ENCODE data around the gene FOLH1. TPM values are rescaled to one million over a fixed set of nuclear protein-coding genes. Genes with fewer than 3 reads are reported as not detected.
A peak's percentile ranks its signal among the peaks of the same experiment; 100 is the strongest.
"Not testable (repeated sequence)": the region's sequence is repeated elsewhere in the genome, so short reads cannot be mapped to it uniquely, and the experiment has no call there.

FOLH1 gene
- polyA plus RNA-seq (0.42 to 1.0 TPM (median 0.86 TPM) in 3 replicates), polyA minus RNA-seq (0.45 TPM in 1 of 3 replicates, not detected in the others)
- polyA plus RNA-seq (2011; ENCODE audit: low read depth), result not detected
- polyA plus RNA-seq (2011; cell fraction: cytosol; rRNA removed), result 0.25 and 0.67 TPM in 2 replicates
- polyA plus RNA-seq (2011; cell fraction: nucleus; rRNA removed), result 0.65 and 1.5 TPM in 2 replicates
- polyA plus RNA-seq (2012; ENCODE audit: low replicate concordance), result 0.23 and 0.53 TPM in 2 replicates
- polyA minus RNA-seq (2011; cell fraction: cytosol; rRNA and poly(A)+ RNA removed), result not detected
- 1.1 and 1.7 TPM in 2 replicates for polyA minus RNA-seq (2011; cell fraction: nucleus; rRNA and poly(A)+ RNA removed)

DNA sequence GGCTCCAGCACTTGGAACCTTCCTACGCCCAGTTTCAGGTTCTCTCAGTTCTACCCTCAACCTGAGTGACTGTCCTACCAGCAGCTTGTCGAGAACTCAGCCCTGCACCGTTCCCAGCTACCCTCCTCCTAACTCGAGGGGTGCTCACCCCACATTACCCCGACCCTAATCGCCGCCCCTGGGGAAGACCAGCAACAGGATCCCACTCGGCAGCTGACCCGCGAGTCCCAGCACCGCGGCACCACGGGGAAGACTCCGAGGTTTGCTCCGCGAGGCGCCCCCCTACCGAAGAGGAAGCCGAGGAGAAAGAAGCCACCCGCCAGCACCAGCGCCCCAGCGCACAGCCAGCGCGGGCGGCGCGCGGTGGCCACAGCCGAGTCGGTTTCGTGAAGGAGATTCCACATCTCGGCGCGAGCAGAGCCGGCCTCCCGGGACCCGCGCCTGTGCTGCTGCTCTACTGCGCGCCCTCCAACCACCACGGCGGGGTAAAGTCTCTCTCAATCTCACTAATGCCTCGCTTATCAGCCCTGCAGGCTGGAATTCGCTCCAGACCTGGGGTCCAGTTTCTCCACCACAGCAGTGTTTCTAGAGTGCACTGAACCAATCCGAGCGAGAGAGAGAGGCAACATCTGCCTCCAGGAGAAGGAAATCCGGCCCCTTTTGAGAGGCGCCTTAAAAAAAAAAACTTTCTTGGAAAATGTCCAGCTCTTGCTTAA lies at the start of gene FOLH1:
Gene FOLH1, minus strand, starts transcription at position 597 of the 716 bp plus-strand sequence. Its CDS starts 193 bp downstream, at position 404.
- Histone ChIP-seq H3K27ac (ENCODE audit: control insufficient read depth, insufficient read depth, low read length) (no peak within 1 kb of the TSS), H3K79me2 (ENCODE audit: control insufficient read depth, insufficient read depth, low read length) (no peaks in the 10 kb centered on the region), H3K36me3 (ENCODE audit: control insufficient read depth in 2 of 2, extremely low read depth in 1 of 2, insufficient read depth in 2 of 2, low read length in 2 of 2) (no peaks in the 10 kb centered on the region), H3K9me3 (ENCODE audit: control insufficient read depth, low read depth, low read length) (no peaks in the 10 kb centered on the region), H3K4me2 (ENCODE audit: control insufficient read depth, extremely low read depth, insufficient read depth, low read depth, low read length) (peak within 1 kb of the TSS; percentile 86), H3K9ac (ENCODE audit: control insufficient read depth, extremely low read depth, insufficient read depth, low read length) (peak within 1 kb of the TSS; percentile 33), H3K27me3 (ENCODE audit: control insufficient read depth, extremely low read depth, insufficient read depth, low read length) (peaks cover 5% of the 10 kb centered on the region), H2AFZ (ENCODE audit: control insufficient read depth, low read length) (peak within 1 kb of the TSS; percentile 93), H3K4me1 (ENCODE audit: control insufficient read depth, extremely low read depth, insufficient read depth, low read length) (no peaks in the 10 kb centered on the region), H4K20me1 (ENCODE audit: control insufficient read depth, extremely low read depth, insufficient read depth, low read length) (no peaks in the 10 kb centered on the region), H3K4me3 (ENCODE audit: control insufficient read depth in 2 of 3, extremely low read depth in 1 of 3, insufficient read depth in 2 of 3, low read depth in 1 of 3, low read length in 3 of 3) (peak within 1 kb of the TSS; percentile 31 to 75 (median 57)), H3K9me1 (ENCODE audit: control insufficient read depth, extremely low read depth, insufficient read depth, low read length) (no peaks in the 10 kb centered on the region)
- TF ChIP-seq EZH2 (IDR thresholded peaks at IDR 0.05; ENCODE audit: low read length), result no peak
- TF ChIP-seq, protein P1, sequence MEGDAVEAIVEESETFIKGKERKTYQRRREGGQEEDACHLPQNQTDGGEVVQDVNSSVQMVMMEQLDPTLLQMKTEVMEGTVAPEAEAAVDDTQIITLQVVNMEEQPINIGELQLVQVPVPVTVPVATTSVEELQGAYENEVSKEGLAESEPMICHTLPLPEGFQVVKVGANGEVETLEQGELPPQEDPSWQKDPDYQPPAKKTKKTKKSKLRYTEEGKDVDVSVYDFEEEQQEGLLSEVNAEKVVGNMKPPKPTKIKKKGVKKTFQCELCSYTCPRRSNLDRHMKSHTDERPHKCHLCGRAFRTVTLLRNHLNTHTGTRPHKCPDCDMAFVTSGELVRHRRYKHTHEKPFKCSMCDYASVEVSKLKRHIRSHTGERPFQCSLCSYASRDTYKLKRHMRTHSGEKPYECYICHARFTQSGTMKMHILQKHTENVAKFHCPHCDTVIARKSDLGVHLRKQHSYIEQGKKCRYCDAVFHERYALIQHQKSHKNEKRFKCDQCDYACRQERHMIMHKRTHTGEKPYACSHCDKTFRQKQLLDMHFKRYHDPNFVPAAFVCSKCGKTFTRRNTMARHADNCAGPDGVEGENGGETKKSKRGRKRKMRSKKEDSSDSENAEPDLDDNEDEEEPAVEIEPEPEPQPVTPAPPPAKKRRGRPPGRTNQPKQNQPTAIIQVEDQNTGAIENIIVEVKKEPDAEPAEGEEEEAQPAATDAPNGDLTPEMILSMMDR (optimal IDR thresholded peaks at IDR 0.05 in 1 of 3, IDR thresholded peaks at IDR 0.05 in 1 of 3, conservative IDR thresholded peaks at IDR 0.05 in 1 of 3; ENCODE audit: extremely low read depth in 1 of 3, insufficient read depth in 2 of 3, low read length in 3 of 3), result no peak
- dilution Hi-C loops (cut with MboI; ENCODE audit: extremely low pct_ligation_motif_present, low sequenced_read_pairs), result no loop called here
- DNase-seq (ENCODE audit: low read depth, low spot score), result no peak
- FAIRE-seq, result no peak

DNA sequence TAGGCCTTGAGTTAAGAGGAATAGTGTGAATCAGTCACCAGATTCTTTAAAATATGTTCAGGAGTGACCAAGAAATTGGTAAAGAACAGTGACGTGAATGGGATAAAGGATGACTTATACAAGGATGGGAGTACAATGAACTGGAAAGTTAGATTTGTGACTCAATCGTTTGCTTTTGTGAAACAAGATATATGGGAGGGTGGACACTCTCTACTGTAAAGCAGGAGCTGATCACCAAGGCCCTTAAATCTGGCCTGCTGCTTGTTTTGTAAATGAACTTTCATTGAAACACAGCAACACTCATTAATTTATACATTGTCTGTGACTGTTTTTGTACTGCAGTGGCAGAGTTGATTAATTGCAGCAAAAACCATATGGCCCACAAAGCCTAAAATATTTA lies 46.7 kb upstream of the FOLH1 start:
- H4K20me1 ChIP-seq (ENCODE audit: control insufficient read depth, extremely low read depth, insufficient read depth, low read length); H3K79me2 ChIP-seq (ENCODE audit: control insufficient read depth, insufficient read depth, low read length); dilution Hi-C loops (cut with MboI; ENCODE audit: extremely low pct_ligation_motif_present, low sequenced_read_pairs); H3K4me1 ChIP-seq (ENCODE audit: control insufficient read depth, extremely low read depth, insufficient read depth, low read length); H3K36me3 ChIP-seq (ENCODE audit: control insufficient read depth in 2 of 2, extremely low read depth in 1 of 2, insufficient read depth in 2 of 2, low read length in 2 of 2); H3K4me3 ChIP-seq (ENCODE audit: control insufficient read depth in 2 of 3, extremely low read depth in 1 of 3, insufficient read depth in 2 of 3, low read depth in 1 of 3, low read length in 3 of 3); H3K9me3 ChIP-seq (ENCODE audit: control insufficient read depth, low read depth, low read length); H2AFZ ChIP-seq (ENCODE audit: control insufficient read depth, low read length); FAIRE-seq; H3K9me1 ChIP-seq (ENCODE audit: control insufficient read depth, extremely low read depth, insufficient read depth, low read length); H3K4me2 ChIP-seq (ENCODE audit: control insufficient read depth, extremely low read depth, insufficient read depth, low read depth, low read length); H3K27ac ChIP-seq (ENCODE audit: control insufficient read depth, insufficient read depth, low read length); DNase-seq (ENCODE audit: low read depth, low spot score); H3K27me3 ChIP-seq (ENCODE audit: control insufficient read depth, extremely low read depth, insufficient read depth, low read length); H3K9ac ChIP-seq (ENCODE audit: control insufficient read depth, extremely low read depth, insufficient read depth, low read length): not testable (repeated sequence)

GRCh38 chr11:49251212-49251611 lies 42.8 kb upstream of the FOLH1 start:
- H3K4me2 ChIP-seq (ENCODE audit: control insufficient read depth, extremely low read depth, insufficient read depth, low read depth, low read length); H2AFZ ChIP-seq (ENCODE audit: control insufficient read depth, low read length); H3K27me3 ChIP-seq (ENCODE audit: control insufficient read depth, extremely low read depth, insufficient read depth, low read length); H3K4me3 ChIP-seq (ENCODE audit: control insufficient read depth in 2 of 3, extremely low read depth in 1 of 3, insufficient read depth in 2 of 3, low read depth in 1 of 3, low read length in 3 of 3); H3K79me2 ChIP-seq (ENCODE audit: control insufficient read depth, insufficient read depth, low read length); H3K36me3 ChIP-seq (ENCODE audit: control insufficient read depth in 2 of 2, extremely low read depth in 1 of 2, insufficient read depth in 2 of 2, low read length in 2 of 2); dilution Hi-C loops (cut with MboI; ENCODE audit: extremely low pct_ligation_motif_present, low sequenced_read_pairs); H3K9me1 ChIP-seq (ENCODE audit: control insufficient read depth, extremely low read depth, insufficient read depth, low read length); H3K27ac ChIP-seq (ENCODE audit: control insufficient read depth, insufficient read depth, low read length); H3K9ac ChIP-seq (ENCODE audit: control insufficient read depth, extremely low read depth, insufficient read depth, low read length); H3K9me3 ChIP-seq (ENCODE audit: control insufficient read depth, low read depth, low read length); DNase-seq (ENCODE audit: low read depth, low spot score); FAIRE-seq; H4K20me1 ChIP-seq (ENCODE audit: control insufficient read depth, extremely low read depth, insufficient read depth, low read length); H3K4me1 ChIP-seq (ENCODE audit: control insufficient read depth, extremely low read depth, insufficient read depth, low read length): not testable (repeated sequence)

GRCh38 chr11:49250398-49251115 lies 42.2 kb upstream of the FOLH1 start:
- H3K9me3 ChIP-seq (ENCODE audit: control insufficient read depth, low read depth, low read length); H3K4me3 ChIP-seq (ENCODE audit: control insufficient read depth in 2 of 3, extremely low read depth in 1 of 3, insufficient read depth in 2 of 3, low read depth in 1 of 3, low read length in 3 of 3); H2AFZ ChIP-seq (ENCODE audit: control insufficient read depth, low read length); DNase-seq (ENCODE audit: low read depth, low spot score); H4K20me1 ChIP-seq (ENCODE audit: control insufficient read depth, extremely low read depth, insufficient read depth, low read length); H3K27me3 ChIP-seq (ENCODE audit: control insufficient read depth, extremely low read depth, insufficient read depth, low read length); H3K4me1 ChIP-seq (ENCODE audit: control insufficient read depth, extremely low read depth, insufficient read depth, low read length); dilution Hi-C loops (cut with MboI; ENCODE audit: extremely low pct_ligation_motif_present, low sequenced_read_pairs); H3K79me2 ChIP-seq (ENCODE audit: control insufficient read depth, insufficient read depth, low read length); H3K4me2 ChIP-seq (ENCODE audit: control insufficient read depth, extremely low read depth, insufficient read depth, low read depth, low read length); H3K27ac ChIP-seq (ENCODE audit: control insufficient read depth, insufficient read depth, low read length); FAIRE-seq; H3K36me3 ChIP-seq (ENCODE audit: control insufficient read depth in 2 of 2, extremely low read depth in 1 of 2, insufficient read depth in 2 of 2, low read length in 2 of 2); H3K9ac ChIP-seq (ENCODE audit: control insufficient read depth, extremely low read depth, insufficient read depth, low read length); H3K9me1 ChIP-seq (ENCODE audit: control insufficient read depth, extremely low read depth, insufficient read depth, low read length): not testable (repeated sequence)
